ENCODE results near the gene PTTG1. TPM values are rescaled to one million over a fixed set of nuclear protein-coding genes. Genes with fewer than 3 reads are reported as not detected.

Gene PTTG1
- total RNA-seq, 1 experiment from 2014 or later = 262 TPM

- TF ChIP-seq CTCF (conservative IDR thresholded peaks at IDR 0.05) = peak; percentile 74
- TF ChIP-seq EZH2 (IDR thresholded peaks at IDR 0.05; ENCODE audit: low read depth) = no peak
- ChIA-PET POLR2A (ENCODE audit: unreplicated experiment) (interaction anchor here (0.7 kb wide), 1 partner anchor 75 kb away, joined by 4 read pairs; no protein-coding TSS in a partner anchor), CTCF (interaction anchor here (0.5 to 1.3 kb wide), 7 partner anchors 14 to 381 kb away, joined by 3 to 11 read pairs (median 3); no protein-coding TSS in a partner anchor)
- Histone ChIP-seq H3K36me3 (ENCODE audit: low read depth) (no peaks in the 10 kb centered on the region), H2AFZ (no peak overlapping the region), H3K79me2 (ENCODE audit: low read depth) (no peaks in the 10 kb centered on the region), H3K27me3 (ENCODE audit: insufficient read depth, low read depth) (no peaks in the 10 kb centered on the region), H3K9me2 (ENCODE audit: insufficient read depth) (no peaks in the 10 kb centered on the region), H3K4me1 (replicated peaks; ENCODE audit: insufficient read depth) (no peaks in the 10 kb centered on the region), H3K27ac (no peak overlapping the region), H3K4me3 (no peak overlapping the region), H3K4me2 (no peak overlapping the region), H4K20me1 (ENCODE audit: insufficient read depth) (no peaks in the 10 kb centered on the region), H3K9me3 (ENCODE audit: insufficient read depth, low read depth) (no peaks in the 10 kb centered on the region; the same call in 1 of the 2 replicates), H3F3A (ENCODE audit: insufficient read depth, low read depth) (no peaks in the 10 kb centered on the region)
- no peak for DNase-seq
- intact Hi-C loops (cut with micrococcal nuclease; ENCODE audit: unreplicated experiment) = loop anchor here (1.0 to 10.0 kb wide), 6 partner anchors 46 to 1106 kb away; no protein-coding TSS in a partner anchor
- BruUV-seq (replicated peaks) = no TSS peak
These were observed 30.6 kb upstream of the PTTG1 start for GRCh38 chr5:160390787-160391696.

GRCh38 chr5:160395111-160395510 is 26.5 kb upstream of the PTTG1 start:
- CTCF ChIA-PET = no interaction called here
- H3K4me2 ChIP-seq = no peak overlapping the region
- H3K36me3 ChIP-seq (ENCODE audit: low read depth) = no peaks in the 10 kb centered on the region
- intact Hi-C loops (cut with micrococcal nuclease; ENCODE audit: unreplicated experiment) = loop anchor here (5.0 to 10.0 kb wide), 3 partner anchors 950 to 1233 kb away; no protein-coding TSS in a partner anchor
- no peaks in the 10 kb centered on the region for H4K20me1 ChIP-seq (ENCODE audit: insufficient read depth)
- H3K79me2 ChIP-seq (ENCODE audit: low read depth) = peaks cover 25% of the 10 kb centered on the region
- DNase-seq = no peak
- H3K9me2 ChIP-seq (ENCODE audit: insufficient read depth) = no peaks in the 10 kb centered on the region
- no peaks in the 10 kb centered on the region for H3F3A ChIP-seq (ENCODE audit: insufficient read depth, low read depth)
- TF ChIP-seq CTCF (conservative IDR thresholded peaks at IDR 0.05) (no peak), EZH2 (IDR thresholded peaks at IDR 0.05; ENCODE audit: low read depth) (no peak)
- H3K4me1 ChIP-seq (replicated peaks; ENCODE audit: insufficient read depth) = peaks cover 11% of the 10 kb centered on the region
- H3K4me3 ChIP-seq = no peak overlapping the region
- H3K27ac ChIP-seq = no peak overlapping the region
- H3K9me3 ChIP-seq (ENCODE audit: insufficient read depth, low read depth) = no peaks in the 10 kb centered on the region
- no peak overlapping the region for H2AFZ ChIP-seq
- POLR2A ChIA-PET (ENCODE audit: unreplicated experiment) = interaction anchor here (0.6 kb wide), 1 partner anchor 1058 kb away, joined by 3 read pairs; no protein-coding TSS in a partner anchor
- H3K27me3 ChIP-seq (ENCODE audit: insufficient read depth, low read depth) = no peaks in the 10 kb centered on the region
- BruUV-seq (replicated peaks) = no TSS peak

- no peak overlapping the region for H3K4me2 ChIP-seq
- H3K4me3 ChIP-seq = no peak overlapping the region
- peaks cover 19% of the 10 kb centered on the region; the same call in 1 of the 2 replicates for H3F3A ChIP-seq (ENCODE audit: insufficient read depth, low read depth)
- no peaks in the 10 kb centered on the region for H3K27me3 ChIP-seq (ENCODE audit: insufficient read depth, low read depth)
- DNase-seq = no peak
- intact Hi-C loops (cut with micrococcal nuclease; ENCODE audit: unreplicated experiment) = loop anchor here (5.0 to 10.0 kb wide), 3 partner anchors 953 to 1235 kb away; no protein-coding TSS in a partner anchor
- no TSS peak for BruUV-seq (replicated peaks)
- H4K20me1 ChIP-seq (ENCODE audit: insufficient read depth) = no peaks in the 10 kb centered on the region
- no peaks in the 10 kb centered on the region for H3K9me3 ChIP-seq (ENCODE audit: insufficient read depth, low read depth)
- H3K36me3 ChIP-seq (ENCODE audit: low read depth) = 0 out of 2 replicates have a peak, but pooled peaks cover 4% of the 10 kb centered on the region
- TF ChIP-seq EZH2 (IDR thresholded peaks at IDR 0.05; ENCODE audit: low read depth) = no peak
- ChIA-PET POLR2A (ENCODE audit: unreplicated experiment) (no interaction called here), CTCF (no interaction called here)
- no peaks in the 10 kb centered on the region for H3K9me2 ChIP-seq (ENCODE audit: insufficient read depth)
- H3K79me2 ChIP-seq (ENCODE audit: low read depth) = peaks cover 25% of the 10 kb centered on the region
- peaks cover 11% of the 10 kb centered on the region for H3K4me1 ChIP-seq (replicated peaks; ENCODE audit: insufficient read depth)
- no peak overlapping the region for H3K27ac ChIP-seq
- H2AFZ ChIP-seq = no peak overlapping the region
These were observed 24.2 kb upstream of the PTTG1 start for GRCh38 chr5:160397492-160397891.

Measured in PC-9 (cell line).